GM12864 (cell line): ENCODE data around the gene SCNN1A.

Experiments
- DNase-seq: peaks from one replicate; pipeline ENCODE4 v3.0.0-alpha.2; 2011; ENCODE audit warnings: low read depth
- H3K4me3 ChIP-seq: 2 replicates; pipeline ENCODE4 v1.5.1; 2011; ENCODE audit warnings: mild to moderate bottlenecking, low read depth, low read length, control low read depth
- CTCF ChIP-seq: IDR thresholded peaks from 2 replicates; pipeline ENCODE4 v1.5.1; 2011; ENCODE audit warnings: low read depth, mild to moderate bottlenecking, moderate library complexity, low read length, control low read depth, inconsistent platforms; ENCODE audit errors: missing control alignments

SCNN1A gene

DNA sequence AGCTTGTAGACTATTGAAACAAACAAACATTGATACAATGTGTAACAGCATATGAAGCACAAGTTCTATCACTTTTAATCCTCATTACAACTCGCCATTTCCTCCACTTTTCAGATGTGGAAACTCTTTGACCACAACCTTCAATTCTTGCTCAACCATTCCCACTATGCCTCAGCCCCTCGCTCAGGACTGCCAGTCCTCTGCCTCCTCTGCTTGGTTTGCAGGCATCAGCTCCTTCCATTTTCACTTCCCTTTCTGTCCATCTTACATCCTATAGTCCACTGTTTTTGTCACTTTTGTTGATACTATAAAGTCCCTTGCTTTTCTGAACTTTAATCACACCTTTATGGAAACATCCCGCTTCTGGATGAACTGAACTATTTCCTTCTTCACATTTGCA, 41.2 kb upstream of the SCNN1A start:
- no peak for DNase-seq
- no peak for TF ChIP-seq CTCF
- H3K4me3 ChIP-seq, result no peak overlapping the region

GRCh38 chr12:6407236-6407954, 32.0 kb upstream of the SCNN1A start:
- no peak for TF ChIP-seq CTCF
- H3K4me3 ChIP-seq, result no peak overlapping the region
- DNase-seq, result no peak

DNA sequence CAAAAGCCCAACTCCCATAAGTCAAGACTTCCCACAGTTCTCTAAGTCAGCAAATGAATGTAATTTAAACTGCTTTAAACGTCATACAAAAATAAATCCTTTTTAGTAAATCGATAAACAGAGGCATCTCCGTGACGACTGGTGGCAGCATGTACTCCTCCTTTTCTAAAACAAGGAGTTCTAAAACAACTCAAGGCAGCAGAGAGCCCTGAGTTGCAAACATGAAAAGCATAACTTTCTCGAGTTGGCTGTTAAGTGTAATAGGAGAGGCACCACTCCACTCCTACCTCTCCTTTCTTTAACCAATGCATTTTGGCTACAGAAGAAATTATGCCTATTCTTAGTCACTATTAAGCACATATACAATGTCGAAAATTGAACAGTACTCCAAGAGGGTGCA, 30.6 kb upstream of the SCNN1A start:
- no peak overlapping the region for H3K4me3 ChIP-seq
- TF ChIP-seq CTCF, result no peak
- no peak for DNase-seq

- H3K4me3 ChIP-seq, result no peak overlapping the region
- no peak for TF ChIP-seq CTCF
- DNase-seq, result no peak
Observed at GRCh38 chr12:6404390-6404789, 29.0 kb upstream of the SCNN1A start.

- no peak for DNase-seq
- TF ChIP-seq CTCF, result no peak
- H3K4me3 ChIP-seq, result no peak overlapping the region
Observed at GRCh38 chr12:6399884-6400644, 24.7 kb upstream of the SCNN1A start.

DNA sequence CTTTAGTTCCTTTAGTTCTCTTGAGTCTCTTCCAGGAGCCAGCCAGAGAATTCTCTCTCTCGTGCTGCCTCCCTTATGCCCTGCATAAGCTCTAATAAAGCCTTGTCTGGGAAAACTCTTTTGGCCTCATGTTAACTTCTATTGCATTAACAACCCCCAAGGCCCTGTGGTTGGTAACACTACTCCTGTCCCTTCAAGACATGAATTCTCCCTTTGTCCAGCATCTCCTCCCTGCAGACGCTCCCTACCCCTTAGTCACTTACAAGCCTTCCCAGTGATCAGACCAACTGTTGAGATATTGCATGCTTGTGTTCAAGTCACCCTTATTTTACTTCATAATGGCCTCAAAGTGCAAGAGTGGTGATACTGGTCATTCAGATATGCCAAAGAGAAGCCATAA, 20.7 kb upstream of the SCNN1A start:
- no peak for DNase-seq
- no peak for TF ChIP-seq CTCF
- H3K4me3 ChIP-seq, result no peak overlapping the region
